ENCODE measurements around the gene PCED1A. TPM values are rescaled to one million over a fixed set of nuclear protein-coding genes. Genes with fewer than 3 reads are reported as not detected.

The PCED1A gene
- total and polyA plus RNA-seq, 2 of the 13 experiments (the other 11 are each of a cell fraction or from before 2014, with no cell fraction given) = 40.1 to 84.2 TPM

GRCh38 chr20:2835331-2835796 lies 5.1 kb downstream of the PCED1A start (continued):
- TF ChIP-seq SATB2 (CRISPR knock-in tag; IDR thresholded peaks at IDR 0.05) = no peak
- TF ChIP-seq IRX3 (CRISPR knock-in tag; IDR thresholded peaks at IDR 0.05; ENCODE audit: borderline replicate concordance, low read depth) = no peak
- no peak for TF ChIP-seq SRSF1 (optimal IDR thresholded peaks at IDR 0.05; ENCODE audit: low read depth, low read length)
- TF ChIP-seq ZNF589 (CRISPR knock-in tag; conservative IDR thresholded peaks at IDR 0.05) = no peak
- no peak for TF ChIP-seq ATF7-NPFF (CRISPR knock-in tag; IDR thresholded peaks at IDR 0.05; ENCODE audit: low read depth)
- no peak for TF ChIP-seq ZNF713 (CRISPR knock-in tag; IDR thresholded peaks at IDR 0.05)
- no peak for TF ChIP-seq SP5 (CRISPR knock-in tag; IDR thresholded peaks at IDR 0.05; ENCODE audit: borderline replicate concordance, low read depth)
- no peak for TF ChIP-seq WIZ (CRISPR knock-in tag; IDR thresholded peaks at IDR 0.05)
- TF ChIP-seq, protein P1, sequence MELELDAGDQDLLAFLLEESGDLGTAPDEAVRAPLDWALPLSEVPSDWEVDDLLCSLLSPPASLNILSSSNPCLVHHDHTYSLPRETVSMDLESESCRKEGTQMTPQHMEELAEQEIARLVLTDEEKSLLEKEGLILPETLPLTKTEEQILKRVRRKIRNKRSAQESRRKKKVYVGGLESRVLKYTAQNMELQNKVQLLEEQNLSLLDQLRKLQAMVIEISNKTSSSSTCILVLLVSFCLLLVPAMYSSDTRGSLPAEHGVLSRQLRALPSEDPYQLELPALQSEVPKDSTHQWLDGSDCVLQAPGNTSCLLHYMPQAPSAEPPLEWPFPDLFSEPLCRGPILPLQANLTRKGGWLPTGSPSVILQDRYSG (CRISPR knock-in tag; IDR thresholded peaks at IDR 0.05) = no peak
- TF ChIP-seq TOE1 (CRISPR knock-in tag; IDR thresholded peaks at IDR 0.05) = no peak
- TF ChIP-seq, protein P2, sequence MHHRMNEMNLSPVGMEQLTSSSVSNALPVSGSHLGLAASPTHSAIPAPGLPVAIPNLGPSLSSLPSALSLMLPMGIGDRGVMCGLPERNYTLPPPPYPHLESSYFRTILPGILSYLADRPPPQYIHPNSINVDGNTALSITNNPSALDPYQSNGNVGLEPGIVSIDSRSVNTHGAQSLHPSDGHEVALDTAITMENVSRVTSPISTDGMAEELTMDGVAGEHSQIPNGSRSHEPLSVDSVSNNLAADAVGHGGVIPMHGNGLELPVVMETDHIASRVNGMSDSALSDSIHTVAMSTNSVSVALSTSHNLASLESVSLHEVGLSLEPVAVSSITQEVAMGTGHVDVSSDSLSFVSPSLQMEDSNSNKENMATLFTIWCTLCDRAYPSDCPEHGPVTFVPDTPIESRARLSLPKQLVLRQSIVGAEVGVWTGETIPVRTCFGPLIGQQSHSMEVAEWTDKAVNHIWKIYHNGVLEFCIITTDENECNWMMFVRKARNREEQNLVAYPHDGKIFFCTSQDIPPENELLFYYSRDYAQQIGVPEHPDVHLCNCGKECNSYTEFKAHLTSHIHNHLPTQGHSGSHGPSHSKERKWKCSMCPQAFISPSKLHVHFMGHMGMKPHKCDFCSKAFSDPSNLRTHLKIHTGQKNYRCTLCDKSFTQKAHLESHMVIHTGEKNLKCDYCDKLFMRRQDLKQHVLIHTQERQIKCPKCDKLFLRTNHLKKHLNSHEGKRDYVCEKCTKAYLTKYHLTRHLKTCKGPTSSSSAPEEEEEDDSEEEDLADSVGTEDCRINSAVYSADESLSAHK (CRISPR knock-in tag; IDR thresholded peaks at IDR 0.05; ENCODE audit: borderline replicate concordance) = no peak
- no peak for TF ChIP-seq ZNF572 (CRISPR knock-in tag; IDR thresholded peaks at IDR 0.05)
- TF ChIP-seq ZNF768 (CRISPR knock-in tag; IDR thresholded peaks at IDR 0.05) = peak; percentile 26; the same call in 1 of the 2 replicates
- no peak for TF ChIP-seq SKIL (CRISPR knock-in tag; IDR thresholded peaks at IDR 0.05; ENCODE audit: borderline replicate concordance)
- TF ChIP-seq RNF219 (CRISPR knock-in tag; IDR thresholded peaks at IDR 0.05) = no peak
- TF ChIP-seq NFYC (CRISPR knock-in tag; IDR thresholded peaks at IDR 0.05) = no peak
- TF ChIP-seq, protein P3, sequence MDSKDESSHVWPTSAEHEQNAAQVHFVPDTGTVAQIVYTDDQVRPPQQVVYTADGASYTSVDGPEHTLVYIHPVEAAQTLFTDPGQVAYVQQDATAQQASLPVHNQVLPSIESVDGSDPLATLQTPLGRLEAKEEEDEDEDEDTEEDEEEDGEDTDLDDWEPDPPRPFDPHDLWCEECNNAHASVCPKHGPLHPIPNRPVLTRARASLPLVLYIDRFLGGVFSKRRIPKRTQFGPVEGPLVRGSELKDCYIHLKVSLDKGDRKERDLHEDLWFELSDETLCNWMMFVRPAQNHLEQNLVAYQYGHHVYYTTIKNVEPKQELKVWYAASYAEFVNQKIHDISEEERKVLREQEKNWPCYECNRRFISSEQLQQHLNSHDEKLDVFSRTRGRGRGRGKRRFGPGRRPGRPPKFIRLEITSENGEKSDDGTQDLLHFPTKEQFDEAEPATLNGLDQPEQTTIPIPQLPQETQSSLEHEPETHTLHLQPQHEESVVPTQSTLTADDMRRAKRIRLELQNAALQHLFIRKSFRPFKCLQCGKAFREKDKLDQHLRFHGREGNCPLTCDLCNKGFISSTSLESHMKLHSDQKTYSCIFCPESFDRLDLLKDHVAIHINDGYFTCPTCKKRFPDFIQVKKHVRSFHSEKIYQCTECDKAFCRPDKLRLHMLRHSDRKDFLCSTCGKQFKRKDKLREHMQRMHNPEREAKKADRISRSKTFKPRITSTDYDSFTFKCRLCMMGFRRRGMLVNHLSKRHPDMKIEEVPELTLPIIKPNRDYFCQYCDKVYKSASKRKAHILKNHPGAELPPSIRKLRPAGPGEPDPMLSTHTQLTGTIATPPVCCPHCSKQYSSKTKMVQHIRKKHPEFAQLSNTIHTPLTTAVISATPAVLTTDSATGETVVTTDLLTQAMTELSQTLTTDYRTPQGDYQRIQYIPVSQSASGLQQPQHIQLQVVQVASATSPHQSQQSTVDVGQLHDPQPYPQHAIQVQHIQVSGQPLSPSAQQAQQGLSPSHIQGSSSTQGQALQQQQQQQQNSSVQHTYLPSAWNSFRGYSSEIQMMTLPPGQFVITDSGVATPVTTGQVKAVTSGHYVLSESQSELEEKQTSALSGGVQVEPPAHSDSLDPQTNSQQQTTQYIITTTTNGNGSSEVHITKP (CRISPR knock-in tag; IDR thresholded peaks at IDR 0.05; ENCODE audit: low read depth) = 0 out of 2 replicates have a peak, but pooled peaks have one; percentile 45
- TF ChIP-seq HNF4A (CRISPR knock-in tag; IDR thresholded peaks at IDR 0.05) = peak; percentile 73
- TF ChIP-seq ZNF160 (CRISPR knock-in tag; IDR thresholded peaks at IDR 0.05) = no peak
- TF ChIP-seq SMC3 (IDR thresholded peaks at IDR 0.05; ENCODE audit: low read length) = no peak

All from HepG2 (cell line).